SH-SY5Y (cell line): ENCODE data around the gene LTBP2.
A peak's percentile ranks its signal among the peaks of the same experiment; 100 is the strongest.

ENCODE experiments used
- GATA2 ChIP-seq: IDR thresholded peaks from 2 replicates; pipeline ENCODE4 v1.6.1; 2011; ENCODE audit warnings: mild to moderate bottlenecking, low read depth, low read length
- GATA3 ChIP-seq: IDR thresholded peaks from 2 replicates; pipeline ENCODE4 v1.6.1; 2011; ENCODE audit warnings: low read depth, mild to moderate bottlenecking, low read length, moderate library complexity

The LTBP2 gene

GRCh38 chr14:74501691-74502090, 110.3 kb downstream of the LTBP2 start:
- no peak for TF ChIP-seq GATA2
- no peak for TF ChIP-seq GATA3

DNA sequence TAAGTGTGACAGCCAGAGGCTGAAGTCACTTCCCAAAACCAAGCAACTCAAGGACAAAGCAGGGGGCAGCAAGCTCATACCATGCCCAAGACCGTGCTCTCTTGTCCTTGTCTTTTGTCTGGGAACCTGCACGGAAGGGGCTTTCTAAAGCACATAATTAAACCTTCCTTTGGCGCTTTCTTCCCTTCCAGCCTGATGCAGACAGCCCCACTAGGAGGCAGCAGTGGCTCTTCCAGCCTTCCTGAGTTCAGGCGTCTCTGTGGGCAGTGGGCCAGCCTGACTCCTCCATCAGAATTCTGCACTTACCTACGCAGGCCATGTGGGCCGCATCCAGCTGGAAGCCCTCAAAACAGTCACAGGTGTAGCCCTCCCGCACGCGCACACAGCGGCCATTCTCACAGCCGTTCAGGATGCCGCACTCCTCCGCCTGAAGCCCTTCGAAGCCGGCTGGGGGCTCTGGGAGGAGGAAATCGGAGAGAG, 110.9 kb downstream of the LTBP2 start:
- TF ChIP-seq GATA3, result no peak
- TF ChIP-seq GATA2, result no peak

- TF ChIP-seq GATA3 (no peak), GATA2 (no peak)
Observed at GRCh38 chr14:74500417-74501134, 111.5 kb downstream of the LTBP2 start.

DNA sequence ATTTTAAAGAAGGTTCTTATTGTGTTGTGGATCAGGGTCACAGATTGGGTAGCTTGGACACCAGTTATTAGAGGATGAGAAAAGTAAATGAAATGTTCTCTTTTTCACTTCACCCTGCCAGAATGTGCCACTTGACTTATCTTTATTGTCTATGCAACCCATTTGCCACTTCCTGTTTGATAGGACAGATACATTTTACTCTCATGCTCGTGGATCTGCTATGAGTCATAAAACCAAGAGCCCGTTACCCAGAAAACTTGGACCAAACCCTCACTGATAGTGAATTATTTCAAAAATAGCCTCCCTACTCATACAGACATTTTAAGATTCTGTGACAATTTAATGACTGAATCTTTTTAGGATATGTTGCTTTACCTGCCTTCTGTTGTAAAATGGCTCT, 116.7 kb downstream of the LTBP2 start:
- TF ChIP-seq GATA3, result no peak
- TF ChIP-seq GATA2, result no peak

DNA sequence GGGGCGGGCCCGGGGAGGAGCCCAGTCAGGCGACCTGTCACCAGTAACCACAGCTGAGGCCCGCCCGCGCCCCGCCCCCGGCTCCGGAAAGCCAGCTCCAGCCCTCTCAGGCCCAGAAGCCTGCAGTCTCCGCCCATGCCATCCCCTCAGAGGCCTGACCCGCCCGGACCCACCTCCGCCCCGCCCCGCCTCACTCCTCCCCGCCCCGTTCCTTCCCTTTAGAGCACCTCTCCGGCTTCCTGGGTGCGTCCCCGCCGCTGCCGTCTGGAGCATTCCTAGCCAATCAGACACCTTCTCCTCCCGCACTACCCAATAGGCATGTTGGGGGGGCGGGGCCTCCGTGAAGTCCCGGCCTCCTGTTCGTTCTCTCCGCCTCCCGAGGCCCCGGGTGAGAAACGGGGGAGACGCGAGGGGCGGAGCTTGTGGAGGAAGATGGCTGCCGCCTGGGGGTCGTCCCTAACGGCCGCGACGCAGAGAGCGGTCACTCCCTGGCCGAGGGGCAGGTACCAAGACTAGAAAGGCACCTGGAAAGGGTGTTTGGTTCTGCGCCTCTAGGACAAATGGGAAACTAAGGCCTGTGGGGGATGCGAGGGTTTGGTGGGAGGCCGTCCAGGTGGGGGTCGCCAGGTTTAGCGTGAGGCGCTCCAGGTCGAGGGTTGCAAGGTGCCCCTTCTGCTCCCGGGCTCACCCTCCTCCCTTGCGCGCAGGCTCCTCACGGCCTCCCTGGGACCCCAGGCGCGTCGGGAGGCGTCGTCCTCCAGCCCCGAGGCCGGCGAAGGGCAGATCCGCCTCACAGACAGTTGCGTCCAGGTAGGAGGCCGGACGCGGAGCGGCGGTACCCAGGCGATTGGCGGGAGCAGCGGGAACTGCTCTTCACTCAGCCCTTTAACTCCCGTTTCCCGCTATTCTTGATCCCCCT, 118.4 kb downstream of the LTBP2 start, which contains the start of gene ISCA2:
TSS of gene ISCA2 (plus strand) at position 423 of the 919 bp plus-strand sequence. CDS start at position 433, 10 bp downstream.
- no peak for TF ChIP-seq GATA2
- no peak for TF ChIP-seq GATA3

GRCh38 chr14:74492776-74493342, 119.2 kb downstream of the LTBP2 start, which contains the start of gene NPC2:
NPC2 (minus strand) TSS chr14:74493305; CDS start chr14:74493274, 31 bp downstream.
- TF ChIP-seq GATA2, result no peak
- no peak for TF ChIP-seq GATA3

- TF ChIP-seq GATA3 (peak; percentile 15; the same call in 1 of the 2 replicates), GATA2 (peak; percentile 44; the same call in 1 of the 2 replicates)
Observed at GRCh38 chr14:74491956-74492775, 119.9 kb downstream of the LTBP2 start.

DNA sequence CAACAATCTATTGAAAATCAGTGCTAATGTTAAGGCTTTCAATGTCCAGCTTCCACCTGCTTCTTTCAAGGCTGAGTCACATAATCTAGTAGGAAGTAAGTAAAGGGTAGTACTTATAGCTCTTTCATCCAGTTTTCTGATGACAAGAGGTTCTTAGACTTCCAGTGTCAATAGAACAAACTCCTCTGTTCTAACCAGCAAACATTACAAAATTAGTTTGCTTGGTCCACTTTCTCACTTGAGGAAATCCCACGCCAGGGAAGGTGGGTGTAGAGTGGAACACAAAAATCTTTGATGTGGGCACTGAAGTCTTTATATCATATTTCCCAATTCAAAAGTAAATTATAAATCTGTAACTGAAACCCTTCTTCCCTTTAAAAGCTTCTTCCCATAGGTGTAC, 121.6 kb downstream of the LTBP2 start:
- TF ChIP-seq GATA2 (no peak), GATA3 (no peak)

DNA sequence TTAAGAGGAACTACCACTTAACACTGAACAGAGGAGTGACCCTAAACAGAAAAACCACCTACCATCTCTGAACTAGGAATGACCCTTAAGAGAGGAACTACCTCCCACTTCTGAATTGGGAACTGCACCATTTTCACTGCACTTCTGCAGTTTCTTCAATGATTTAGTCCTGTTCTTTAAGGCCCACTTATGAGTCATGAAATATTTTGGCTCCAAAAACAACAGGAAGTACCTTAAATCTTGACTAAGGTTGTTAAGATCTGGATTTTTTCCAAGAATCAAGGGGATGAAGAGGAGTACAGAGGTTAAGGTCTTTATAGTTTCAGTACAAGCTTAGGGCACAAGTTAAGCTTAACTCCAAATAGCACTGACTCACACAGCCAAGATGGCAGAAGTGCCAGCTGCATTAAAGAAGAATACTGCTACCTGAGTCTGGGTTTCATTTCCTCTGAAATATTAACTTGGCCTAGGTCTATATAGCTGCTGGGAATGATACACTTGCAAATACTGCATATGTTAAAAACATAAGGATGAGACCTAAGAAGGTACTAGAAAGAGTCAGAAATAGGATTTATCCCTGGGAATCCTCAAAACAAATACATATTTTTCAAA, 123.1 kb downstream of the LTBP2 start:
- TF ChIP-seq GATA2 (no peak), GATA3 (no peak)

- no peak for TF ChIP-seq GATA3
- no peak for TF ChIP-seq GATA2
Observed at GRCh38 chr14:74486164-74486563, 125.9 kb downstream of the LTBP2 start.

DNA sequence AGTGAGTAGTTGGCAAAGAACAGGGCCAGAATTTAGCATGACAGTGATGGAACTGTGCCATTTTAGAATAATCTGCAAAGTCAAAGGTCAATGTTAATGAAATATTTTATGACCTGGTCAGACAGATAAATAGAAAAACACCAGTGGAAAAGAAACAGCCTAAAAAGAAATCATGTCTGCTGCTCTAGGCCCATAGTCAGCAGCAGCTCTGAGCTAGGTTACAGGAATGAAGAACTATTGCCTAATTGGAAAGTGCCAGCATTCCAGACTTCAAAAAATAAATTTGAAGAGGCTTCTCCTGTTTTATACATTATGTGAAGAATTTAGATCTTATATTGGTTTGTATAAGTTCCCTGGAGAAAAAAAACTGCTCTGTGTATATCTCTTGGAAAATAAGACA, 128.7 kb downstream of the LTBP2 start:
- TF ChIP-seq GATA3, result no peak
- TF ChIP-seq GATA2, result no peak

DNA sequence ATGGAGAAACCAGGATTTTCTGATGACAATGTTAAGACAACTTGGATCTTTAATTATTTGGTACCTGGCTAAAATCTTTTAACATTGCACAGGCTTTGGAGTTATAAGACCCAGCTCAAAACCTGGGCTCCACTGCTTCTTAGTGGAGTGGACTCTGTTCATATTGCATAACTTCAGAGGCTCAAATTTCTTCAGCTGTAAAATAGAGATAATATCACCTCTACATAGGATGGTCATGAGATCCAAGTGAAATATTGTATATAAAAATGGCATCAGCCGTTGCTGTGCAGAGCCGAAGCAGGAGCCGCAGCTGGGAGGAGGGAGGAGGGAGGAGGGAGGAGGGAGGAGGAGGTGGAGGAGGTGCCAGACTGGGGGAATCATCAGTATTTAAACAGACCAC, 129.5 kb downstream of the LTBP2 start:
- TF ChIP-seq GATA3, result no peak
- TF ChIP-seq GATA2, result no peak

- no peak for TF ChIP-seq GATA3
- TF ChIP-seq GATA2, result no peak
Observed at GRCh38 chr14:74480046-74480445, 132.0 kb downstream of the LTBP2 start.
